ENCODE results near the gene GRID2. TPM values are rescaled to one million over a fixed set of nuclear protein-coding genes. Genes with fewer than 3 reads are reported as not detected.

The GRID2 gene
- total and polyA plus RNA-seq, 12 donors, result 0.01 to 0.07 (median 0.07) TPM; not detected in 9

- 68 to 69% methylated on average over 3 of the region's 3 CpGs for WGBS, 2 donors
- no peaks in the 10 kb centered on the region for H3K4me1 ChIP-seq
- intact Hi-C loops (cut with DNase I), result no loop called here
- ATAC-seq (no peak), DNase-seq (no peak)
- H3K9me3 ChIP-seq, result peaks cover 0 to 9% (median 0%) of the 10 kb centered on the region in 11 donors
- TF ChIP-seq, protein P1, sequence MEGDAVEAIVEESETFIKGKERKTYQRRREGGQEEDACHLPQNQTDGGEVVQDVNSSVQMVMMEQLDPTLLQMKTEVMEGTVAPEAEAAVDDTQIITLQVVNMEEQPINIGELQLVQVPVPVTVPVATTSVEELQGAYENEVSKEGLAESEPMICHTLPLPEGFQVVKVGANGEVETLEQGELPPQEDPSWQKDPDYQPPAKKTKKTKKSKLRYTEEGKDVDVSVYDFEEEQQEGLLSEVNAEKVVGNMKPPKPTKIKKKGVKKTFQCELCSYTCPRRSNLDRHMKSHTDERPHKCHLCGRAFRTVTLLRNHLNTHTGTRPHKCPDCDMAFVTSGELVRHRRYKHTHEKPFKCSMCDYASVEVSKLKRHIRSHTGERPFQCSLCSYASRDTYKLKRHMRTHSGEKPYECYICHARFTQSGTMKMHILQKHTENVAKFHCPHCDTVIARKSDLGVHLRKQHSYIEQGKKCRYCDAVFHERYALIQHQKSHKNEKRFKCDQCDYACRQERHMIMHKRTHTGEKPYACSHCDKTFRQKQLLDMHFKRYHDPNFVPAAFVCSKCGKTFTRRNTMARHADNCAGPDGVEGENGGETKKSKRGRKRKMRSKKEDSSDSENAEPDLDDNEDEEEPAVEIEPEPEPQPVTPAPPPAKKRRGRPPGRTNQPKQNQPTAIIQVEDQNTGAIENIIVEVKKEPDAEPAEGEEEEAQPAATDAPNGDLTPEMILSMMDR (IDR thresholded peaks at IDR 0.05), result no peak
- H3K36me3 ChIP-seq, result no peaks in the 10 kb centered on the region
- H3K4me3 ChIP-seq, result no peak overlapping the region
- no peak overlapping the region for H3K27ac ChIP-seq
- no peaks in the 10 kb centered on the region for H3K27me3 ChIP-seq
These were observed 1197.5 kb downstream of the GRID2 start for GRCh38 chr4:93501244-93501643.

DNA sequence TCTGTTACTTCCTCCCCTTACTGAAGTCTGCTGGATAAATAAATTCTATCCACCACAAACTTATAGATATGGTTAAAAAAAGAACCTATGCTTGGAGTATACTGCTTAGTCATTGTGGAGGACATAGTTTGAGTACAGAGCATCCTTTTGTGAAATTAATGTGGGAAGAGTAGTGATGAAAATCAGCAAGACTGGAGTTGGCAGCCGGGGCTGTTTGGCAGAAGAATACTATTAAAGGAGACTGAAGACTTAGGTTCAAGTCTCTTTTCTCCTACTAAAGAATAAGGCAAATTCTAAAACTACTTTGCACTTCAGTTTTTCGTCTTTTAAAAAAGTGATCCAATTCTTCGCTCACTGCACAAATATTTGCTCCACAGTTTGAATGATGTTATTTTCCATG, 1198.2 kb downstream of the GRID2 start:
- no peak overlapping the region for H3K4me3 ChIP-seq
- peaks cover 0 to 6% (median 0%) of the 10 kb centered on the region in 11 donors for H3K9me3 ChIP-seq
- no peaks in the 10 kb centered on the region for H3K27me3 ChIP-seq
- no peaks in the 10 kb centered on the region for H3K36me3 ChIP-seq
- no peaks in the 10 kb centered on the region for H3K4me1 ChIP-seq
- intact Hi-C loops (cut with DNase I), result no loop called here
- DNase-seq (no peak), ATAC-seq (no peak)
- H3K27ac ChIP-seq, result no peak overlapping the region
- 78 to 80% methylated on average over 3 of the region's 3 CpGs for WGBS, 2 donors
- TF ChIP-seq, protein P1 (IDR thresholded peaks at IDR 0.05), result no peak

DNA sequence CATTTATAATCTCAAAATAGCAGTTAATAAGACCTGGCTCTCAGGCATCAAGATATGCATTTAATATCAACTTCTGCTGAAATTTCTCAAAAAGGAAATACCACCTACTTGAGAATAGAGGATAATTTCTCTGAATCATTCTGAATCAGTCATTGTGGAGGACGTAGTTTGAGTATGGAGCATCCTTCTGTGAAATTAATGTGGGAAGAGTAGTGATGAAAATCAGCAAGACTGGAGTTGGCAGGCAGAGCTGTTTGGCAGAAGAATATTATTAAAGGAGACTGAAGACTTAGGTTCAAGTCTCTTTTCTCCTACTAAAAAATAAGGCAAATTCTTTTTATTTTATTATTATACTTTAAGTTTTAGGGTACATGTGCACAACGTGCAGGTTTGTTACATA, 1199.2 kb downstream of the GRID2 start:
- DNase-seq, result no peak
- H3K9me3 ChIP-seq, result no peaks in the 10 kb centered on the region
- intact Hi-C loops (cut with DNase I), result no loop called here
- TF ChIP-seq, protein P1 (IDR thresholded peaks at IDR 0.05), result no peak
- ATAC-seq, result no peak
- H3K27me3 ChIP-seq, result no peaks in the 10 kb centered on the region
- no peak overlapping the region for H3K4me3 ChIP-seq
- 63 to 78% methylated on average over 2 of the region's 2 CpGs for WGBS, 2 donors
- no peaks in the 10 kb centered on the region for H3K36me3 ChIP-seq
- no peak overlapping the region for H3K27ac ChIP-seq
- H3K4me1 ChIP-seq, result no peaks in the 10 kb centered on the region

DNA sequence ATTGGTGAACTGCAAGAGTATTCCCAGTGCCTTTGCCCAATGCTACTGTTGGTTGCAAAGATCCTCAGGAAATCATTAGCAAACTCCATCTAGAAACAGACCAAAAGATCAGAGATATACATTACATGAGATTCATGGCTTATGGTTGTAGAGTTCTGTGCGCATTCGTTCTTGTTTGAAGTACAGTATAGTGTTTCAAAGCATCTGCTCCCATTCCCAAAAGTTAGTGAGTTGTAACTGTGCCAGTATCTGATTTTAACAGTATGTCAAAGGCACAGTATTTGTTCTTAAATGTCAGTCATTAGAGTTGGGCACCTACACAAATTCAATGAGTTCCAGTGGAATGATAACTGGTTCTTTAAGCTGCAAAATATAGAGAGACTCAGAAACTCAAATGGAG, 1210.1 kb downstream of the GRID2 start:
- Histone ChIP-seq H3K4me3 (no peak overlapping the region), H3K9me3 (no peaks in the 10 kb centered on the region), H3K36me3 (no peaks in the 10 kb centered on the region), H3K27ac (no peak overlapping the region), H3K27me3 (no peaks in the 10 kb centered on the region), H3K4me1 (no peaks in the 10 kb centered on the region)
- DNase-seq, result no peak
- TF ChIP-seq, protein P1 (IDR thresholded peaks at IDR 0.05), result no peak
- ATAC-seq, result no peak
- intact Hi-C loops (cut with DNase I), result no loop called here
- 92 to 97% methylated on average over 2 of the region's 2 CpGs for WGBS, 2 donors

Measured in heart right ventricle (tissue), 16 donors.